Activated T-helper 1 cell treated with anti-CD3 and anti-CD28 coated beads, Interleukin-2, amount 50 U/mL, for 16 hours (primary cell): ENCODE data around the gene TCF12.
"Not testable (repeated sequence)": the region's sequence is repeated elsewhere in the genome, so short reads cannot be mapped to it uniquely, and the experiment has no call there.

Experiments used
- DNase-seq, 2 donors: peaks; one replicate each; pipeline ENCODE4 v3.0.0-alpha.2; 2020; ENCODE audit warnings: low read depth in 1 of 2, low spot score in 1 of 2

TCF12 gene

GRCh38 chr15:57133127-57133968 is 214.9 kb downstream of the TCF12 start:
- DNase-seq, result no peak

GRCh38 chr15:57134071-57134605 is 215.7 kb downstream of the TCF12 start:
- DNase-seq, result no peak

- DNase-seq, result no peak
Measured at GRCh38 chr15:57134851-57135250, 216.4 kb downstream of the TCF12 start.

- no peak for DNase-seq
Measured at GRCh38 chr15:57135800-57136199, 217.4 kb downstream of the TCF12 start.

- DNase-seq, result no peak
Measured at GRCh38 chr15:57138349-57138788, 219.9 kb downstream of the TCF12 start.

- DNase-seq, result no peak
Measured at GRCh38 chr15:57143511-57144078, 225.2 kb downstream of the TCF12 start.

- DNase-seq, result no peak
Measured at GRCh38 chr15:57144448-57144847, 226.0 kb downstream of the TCF12 start.

GRCh38 chr15:57146506-57147201 is 228.2 kb downstream of the TCF12 start:
- DNase-seq, result no peak

GRCh38 chr15:57147621-57148020 is 229.2 kb downstream of the TCF12 start:
- DNase-seq, result no peak

GRCh38 chr15:57148262-57148661 is 229.8 kb downstream of the TCF12 start:
- no peak for DNase-seq

GRCh38 chr15:57149196-57149595 is 230.8 kb downstream of the TCF12 start:
- DNase-seq, result no peak

GRCh38 chr15:57150066-57150865 is 231.8 kb downstream of the TCF12 start:
- no peak for DNase-seq

GRCh38 chr15:57150866-57151203 is 232.4 kb downstream of the TCF12 start:
- not testable (repeated sequence) for DNase-seq

GRCh38 chr15:57152133-57152532 is 233.7 kb downstream of the TCF12 start:
- no peak for DNase-seq

GRCh38 chr15:57152666-57153539 is 234.5 kb downstream of the TCF12 start:
- DNase-seq, result no peak

- DNase-seq, result no peak
Measured at GRCh38 chr15:57156210-57156884, 237.9 kb downstream of the TCF12 start.

GRCh38 chr15:57158589-57158988 is 240.1 kb downstream of the TCF12 start:
- DNase-seq, result no peak

GRCh38 chr15:57158997-57159668 is 240.7 kb downstream of the TCF12 start:
- no peak for DNase-seq

GRCh38 chr15:57159767-57160166 is 241.3 kb downstream of the TCF12 start:
- DNase-seq, result no peak
